Fibroblast of skin of back (primary cell): Measurements from ENCODE around the gene POU3F3.

Experiments used
- DNase-seq: peaks from one replicate; pipeline ENCODE4 v3.0.0-alpha.2; 2013

The POU3F3 gene

DNA sequence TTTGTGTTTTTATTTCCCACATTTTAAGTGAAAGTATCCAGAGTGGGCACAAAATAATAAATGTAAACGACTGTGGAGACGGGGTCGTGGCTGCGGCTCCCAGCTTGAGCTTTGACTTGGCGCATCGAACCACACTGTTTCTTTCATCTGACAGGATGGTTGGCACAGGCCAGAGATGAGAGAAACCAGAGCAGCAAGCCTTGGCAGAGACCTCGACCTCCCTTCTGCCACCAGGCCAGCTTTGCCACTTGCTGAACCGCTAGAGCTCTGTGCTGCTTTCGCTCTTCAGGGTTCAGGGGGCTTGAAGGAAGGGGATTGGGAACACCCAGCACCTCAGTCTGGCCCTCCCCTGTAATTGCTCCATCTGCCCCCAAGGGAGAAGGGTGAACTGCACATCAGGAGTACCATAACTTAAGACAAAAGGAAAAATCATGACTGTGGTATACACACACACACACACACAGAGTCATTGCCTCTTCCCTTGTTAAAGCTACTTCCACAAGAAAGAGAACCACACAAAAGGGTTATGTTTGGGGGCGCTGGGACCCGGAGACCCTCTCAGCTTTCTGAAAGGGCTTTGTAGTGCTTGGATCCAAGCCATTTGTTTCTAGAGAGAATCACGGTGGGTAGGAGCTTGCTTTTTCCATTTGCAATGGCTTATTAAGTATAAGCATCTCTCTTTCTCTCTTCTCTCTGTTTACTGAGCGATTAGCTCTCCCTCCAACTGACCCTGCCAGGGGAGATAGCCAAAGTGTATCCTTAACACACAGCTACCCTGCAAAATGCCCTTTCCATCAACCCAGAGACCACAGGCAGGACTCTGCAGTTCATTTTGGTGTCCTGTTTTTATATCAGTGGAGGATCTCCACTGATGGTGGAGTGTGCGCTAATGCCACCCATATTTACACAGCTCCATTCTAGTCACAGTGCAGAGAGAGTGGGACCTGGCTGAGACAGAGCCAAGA is 23.0 kb downstream of the POU3F3 start:
- no peak for DNase-seq

DNA sequence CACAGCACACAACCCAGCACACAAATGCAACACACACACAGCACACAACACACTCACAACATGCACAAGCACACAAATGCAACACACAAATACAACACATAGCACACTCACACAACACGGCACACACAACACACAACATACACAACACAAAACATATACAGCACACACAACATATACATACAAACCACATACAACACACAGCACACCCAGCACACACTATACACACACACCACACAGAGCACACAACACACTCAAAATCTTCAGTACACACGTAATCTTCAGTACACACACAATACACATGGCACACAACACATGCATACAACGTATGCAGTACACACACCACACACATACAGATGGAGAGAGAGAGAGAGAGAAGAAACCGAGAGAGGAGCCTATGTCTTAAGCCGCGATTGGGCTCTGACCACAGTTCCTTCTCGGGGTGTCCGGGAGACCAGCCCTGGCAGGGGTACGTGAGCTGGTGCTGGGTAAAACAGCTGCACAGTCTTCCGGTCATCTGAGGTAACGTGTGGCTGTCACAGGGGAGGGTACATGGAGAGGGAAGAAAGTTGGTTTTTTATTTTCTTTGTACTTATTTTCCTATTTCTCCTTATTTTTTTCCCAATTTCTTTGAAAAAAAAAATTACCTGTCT is 25.1 kb downstream of the POU3F3 start:
- no peak for DNase-seq

DNA sequence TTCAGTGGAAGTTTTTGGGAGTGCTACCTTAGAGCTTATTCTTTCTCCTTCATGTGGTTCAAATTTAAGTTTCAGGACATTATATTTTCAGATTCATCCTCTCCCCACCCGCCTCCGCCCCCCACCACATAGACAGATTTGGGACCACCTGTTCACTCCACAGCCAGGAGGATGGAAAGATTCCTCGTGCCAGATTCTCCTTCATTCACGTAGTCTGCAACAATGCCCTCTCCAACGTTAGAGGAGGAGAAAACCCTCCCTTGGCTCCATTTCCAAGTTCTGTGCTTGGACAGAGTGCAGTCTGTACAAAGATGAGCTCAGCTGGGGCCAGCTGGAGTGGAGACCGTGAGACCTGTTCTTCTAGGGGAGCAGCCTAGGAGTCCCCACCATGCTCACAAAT is 26.2 kb downstream of the POU3F3 start:
- DNase-seq = no peak

DNA sequence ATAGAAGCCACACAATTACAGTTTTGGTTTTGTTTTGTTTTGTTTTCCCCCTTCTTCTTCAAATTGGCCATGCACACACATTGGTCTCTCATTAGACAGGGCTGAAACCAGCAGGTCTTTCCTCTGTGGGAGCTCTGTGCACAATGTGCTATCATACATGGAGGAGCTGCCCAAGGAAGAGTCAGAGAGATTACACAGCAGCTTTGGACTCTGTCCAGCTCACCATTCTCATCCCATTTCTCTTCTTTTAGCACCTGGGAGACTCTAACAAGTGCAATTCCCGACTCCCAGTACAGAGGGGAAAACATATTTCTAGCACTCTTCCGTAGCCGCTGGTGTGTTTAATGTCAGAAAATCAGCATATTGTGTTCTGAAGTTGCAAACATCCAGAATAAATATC is 29.4 kb downstream of the POU3F3 start:
- no peak for DNase-seq

DNA sequence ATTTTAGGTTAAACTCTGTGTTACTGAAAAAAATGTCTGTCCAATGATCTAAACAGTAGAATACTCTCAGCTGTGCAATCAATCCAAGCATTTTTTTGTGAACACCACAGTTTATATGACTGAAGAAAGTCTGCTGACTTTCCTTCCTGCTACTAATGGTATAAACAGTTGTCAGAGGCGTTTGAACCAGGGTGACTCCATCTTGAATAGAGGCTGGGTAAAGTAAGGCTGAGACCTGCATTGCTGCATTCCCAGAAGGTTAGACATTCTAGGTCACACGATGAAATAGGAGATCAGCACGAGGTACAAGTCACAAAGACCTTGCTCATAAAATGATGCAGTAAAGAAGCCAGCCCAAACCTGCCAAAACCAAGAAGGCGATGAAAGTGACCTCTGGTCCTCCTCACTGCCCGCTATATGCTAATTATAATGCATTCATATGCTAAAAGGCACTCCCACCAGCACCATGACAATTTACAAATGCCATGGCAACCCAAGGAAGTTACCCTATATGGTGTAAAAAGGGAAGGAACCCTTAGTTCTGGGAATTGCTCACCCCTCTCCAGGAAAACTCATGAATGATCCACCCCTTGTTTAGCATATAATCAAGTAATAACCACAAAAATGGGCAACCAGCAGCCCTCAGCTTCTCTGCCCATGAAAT is 31.3 kb downstream of the POU3F3 start:
- DNase-seq = no peak

DNA sequence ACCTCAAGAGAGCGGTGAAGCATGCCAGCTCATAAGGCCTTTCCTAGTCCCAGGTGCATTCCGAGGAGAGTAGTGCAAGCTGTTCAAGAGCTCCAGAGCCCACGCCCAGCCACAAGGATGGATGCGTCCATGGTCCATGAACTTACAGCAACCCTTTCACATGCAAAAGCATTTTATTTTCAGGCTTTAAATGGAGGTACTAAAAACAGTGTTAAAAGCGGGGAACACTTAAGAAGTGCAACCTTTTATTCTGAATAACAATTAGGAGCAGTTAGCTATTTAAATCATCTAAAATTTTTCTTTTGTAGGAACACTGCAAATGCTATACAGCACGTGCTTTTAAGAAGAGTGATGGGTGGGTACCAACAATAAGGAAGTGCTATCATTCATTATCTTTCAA is 33.8 kb downstream of the POU3F3 start:
- no peak for DNase-seq

GRCh38 chr2:104888489-104889258 is 34.8 kb downstream of the POU3F3 start:
- DNase-seq = no peak

DNA sequence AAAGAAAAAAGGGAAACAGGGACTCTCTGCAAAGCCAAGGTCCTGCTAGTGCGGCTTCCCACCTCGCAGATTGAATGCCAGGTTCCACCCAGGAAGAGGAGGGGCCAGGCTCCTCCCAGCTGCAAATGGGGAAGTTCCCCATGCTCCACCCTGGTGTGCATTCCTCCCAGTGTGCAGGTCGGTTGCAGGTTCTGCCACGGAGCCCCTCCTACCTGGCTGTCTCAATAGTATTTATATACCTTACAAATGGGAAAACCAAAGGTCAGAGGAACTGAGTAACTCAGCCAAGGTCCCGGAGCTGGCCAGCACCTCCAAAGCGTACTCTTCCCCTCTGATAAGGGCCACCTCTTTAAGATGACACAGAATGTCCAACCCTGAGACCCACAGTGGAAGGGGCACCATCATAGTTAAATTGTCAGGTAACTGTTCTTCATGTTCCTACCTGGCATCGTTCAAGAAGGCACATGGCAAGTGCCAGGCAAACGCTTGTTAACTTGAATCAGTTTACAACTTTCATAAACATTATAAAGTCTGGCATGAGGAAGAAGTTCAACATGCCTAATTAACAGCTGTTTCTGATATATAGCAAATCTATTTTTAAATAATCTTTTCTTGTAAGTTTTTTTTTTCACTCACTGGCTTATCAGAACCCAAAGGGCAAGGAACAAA is 35.5 kb downstream of the POU3F3 start:
- DNase-seq = no peak

GRCh38 chr2:104889960-104890684 is 36.2 kb downstream of the POU3F3 start:
- DNase-seq = no peak

- no peak for DNase-seq
Observed at GRCh38 chr2:104890685-104891069, 36.8 kb downstream of the POU3F3 start.

- DNase-seq = no peak
Observed at GRCh38 chr2:104891145-104891544, 37.2 kb downstream of the POU3F3 start.

GRCh38 chr2:104896446-104896845 is 42.5 kb downstream of the POU3F3 start:
- no peak for DNase-seq

DNA sequence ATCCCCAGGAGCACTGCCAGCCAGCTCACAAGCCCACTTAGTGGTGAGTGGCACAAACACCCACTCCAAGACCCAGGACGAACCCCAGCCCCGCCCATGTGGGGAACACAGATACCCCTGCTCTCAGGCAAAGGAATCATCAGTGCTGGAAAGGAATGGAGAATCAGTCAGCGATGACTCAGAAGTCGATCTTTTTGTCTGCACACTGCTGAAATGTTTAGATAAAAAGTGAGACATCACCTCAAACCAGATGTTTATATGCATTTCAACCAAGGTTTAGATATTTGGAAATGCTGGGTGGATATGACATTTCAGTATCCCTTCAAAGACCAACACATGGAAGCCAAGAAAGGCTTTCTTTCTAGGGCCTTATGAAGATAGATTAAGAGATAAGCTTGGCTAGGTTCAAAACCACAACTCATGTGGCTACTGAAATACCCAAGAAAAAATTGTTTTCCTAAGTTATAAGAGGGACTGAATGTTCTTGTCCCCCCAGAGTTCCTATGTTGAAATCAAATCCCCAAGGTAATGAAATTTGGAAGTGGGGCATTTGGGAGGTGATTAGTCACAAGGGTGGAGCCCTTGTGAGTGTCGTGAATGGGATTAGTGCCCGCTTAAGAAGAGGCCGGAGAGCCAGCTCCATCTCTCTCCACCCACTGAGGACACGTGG is 43.7 kb downstream of the POU3F3 start:
- peak; percentile 52 for DNase-seq

DNA sequence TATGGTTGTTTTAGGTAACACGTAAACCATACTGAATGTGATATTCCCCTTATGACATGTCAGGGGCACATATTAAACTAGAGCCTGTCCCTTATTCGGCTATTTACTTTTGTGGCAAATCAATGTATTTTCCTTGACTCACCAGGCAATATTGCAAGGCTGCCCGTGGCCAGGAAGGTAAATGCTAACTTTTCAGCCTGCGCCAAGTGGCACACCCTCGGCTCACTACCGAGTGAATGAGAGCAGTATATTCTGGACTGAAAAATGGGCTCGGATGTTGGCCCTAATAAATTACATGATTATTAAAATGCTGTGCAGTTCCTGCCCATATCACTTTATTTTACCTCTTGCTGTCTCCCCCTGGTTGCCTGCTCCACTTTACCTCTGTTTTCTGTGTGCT is 46.7 kb downstream of the POU3F3 start:
- no peak for DNase-seq

DNA sequence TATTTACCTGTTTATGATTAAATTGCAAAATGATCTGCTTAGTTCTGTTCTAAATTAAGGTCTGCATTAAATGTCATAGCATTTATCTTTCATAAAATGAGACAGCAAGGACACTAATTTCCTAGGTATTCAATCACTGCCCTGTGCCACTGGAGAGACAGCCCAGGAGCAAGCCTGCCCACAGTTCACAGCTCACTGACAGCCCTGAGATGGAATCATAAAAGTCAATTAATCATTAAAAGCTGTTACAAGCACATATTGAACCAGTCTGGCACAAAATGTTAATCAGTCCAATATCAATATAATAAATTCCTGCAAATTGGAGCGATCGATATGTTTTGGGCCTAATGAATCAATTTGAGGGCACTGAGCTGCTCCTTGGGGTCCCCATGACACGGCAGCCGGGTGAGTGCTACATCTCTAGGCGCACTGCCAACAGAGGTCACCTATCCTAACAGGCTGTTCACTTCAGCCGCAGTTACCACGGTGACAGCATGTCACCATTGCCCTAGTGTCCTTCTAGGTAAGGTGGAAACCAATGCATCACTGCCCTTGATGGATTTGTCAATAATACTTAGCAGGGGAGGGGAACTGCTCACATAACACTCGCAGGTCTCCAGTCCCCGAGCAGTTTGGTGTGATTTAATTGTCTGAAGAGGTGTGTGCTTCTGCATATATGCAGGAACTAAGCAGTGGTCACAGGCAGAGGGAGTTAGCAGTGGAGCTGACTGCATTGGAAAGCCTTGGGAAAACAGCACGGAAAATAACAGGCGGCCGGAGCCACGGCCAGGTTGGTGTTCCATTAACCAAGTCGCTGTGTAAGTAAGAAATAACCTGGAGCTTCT is 47.3 kb downstream of the POU3F3 start:
- DNase-seq = no peak

- DNase-seq = no peak
Observed at GRCh38 chr2:104902317-104902716, 48.4 kb downstream of the POU3F3 start.
